ENCODE results near the gene SNPH. TPM values are rescaled to one million over a fixed set of nuclear protein-coding genes. Genes with fewer than 3 reads are reported as not detected.
"Not testable (repeated sequence)": the region's sequence is repeated elsewhere in the genome, so short reads cannot be mapped to it uniquely, and the experiment has no call there.

The SNPH gene
- total RNA-seq, 4 donors from 2014 or later: 0.25 to 2.8 (median 2.1) TPM

GRCh38 chr20:1242099-1242498, 24.0 kb upstream of the SNPH start:
- intact Hi-C loops (cut with DNase I; ENCODE audit: low total_unique reads): no loop called here
- DNase-seq (ENCODE audit: low spot score in 2 of 2): no peak
- H3K4me3 ChIP-seq (ENCODE audit: low read depth, poor library complexity, severe bottlenecking): no peak overlapping the region
- TF ChIP-seq CTCF (IDR thresholded peaks at IDR 0.05): no peak
- TF ChIP-seq POLR2A (IDR thresholded peaks at IDR 0.05): no peak
- WGBS, 2 donors: 80 to 90% methylated on average over 3 of the region's 3 CpGs

- WGBS, 2 donors: 68 to 77% methylated on average over 2 of the region's 2 CpGs
- TF ChIP-seq POLR2A (IDR thresholded peaks at IDR 0.05) (no peak), CTCF (IDR thresholded peaks at IDR 0.05) (no peak)
Observed at GRCh38 chr20:1242530-1242929, 23.6 kb upstream of the SNPH start.

GRCh38 chr20:1245578-1245977, 20.5 kb upstream of the SNPH start:
- H3K4me3 ChIP-seq (ENCODE audit: low read depth, poor library complexity, severe bottlenecking): no peak overlapping the region
- TF ChIP-seq CTCF (IDR thresholded peaks at IDR 0.05) (no peak), POLR2A (IDR thresholded peaks at IDR 0.05) (no peak)
- DNase-seq (ENCODE audit: low spot score in 2 of 2): no peak
- intact Hi-C loops (cut with DNase I; ENCODE audit: low total_unique reads): no loop called here
- 41 to 48% methylated on average over 2 of the region's 2 CpGs for WGBS, 2 donors

More at GRCh38 chr20:1242530-1242929, 23.6 kb upstream of the SNPH start:
- no peak for DNase-seq (ENCODE audit: low spot score in 2 of 2)
- no peak overlapping the region for H3K4me3 ChIP-seq (ENCODE audit: low read depth, poor library complexity, severe bottlenecking)
- intact Hi-C loops (cut with DNase I; ENCODE audit: low total_unique reads): no loop called here

- no peak overlapping the region for H3K4me3 ChIP-seq (ENCODE audit: low read depth, poor library complexity, severe bottlenecking)
- TF ChIP-seq POLR2A (IDR thresholded peaks at IDR 0.05) (no peak), CTCF (IDR thresholded peaks at IDR 0.05) (no peak)
- DNase-seq (ENCODE audit: low spot score in 2 of 2): no peak
- intact Hi-C loops (cut with DNase I; ENCODE audit: low total_unique reads): no loop called here
Observed at GRCh38 chr20:1247689-1248088, 18.4 kb upstream of the SNPH start.

- H3K4me3 ChIP-seq (ENCODE audit: low read depth, poor library complexity, severe bottlenecking); DNase-seq (ENCODE audit: low spot score in 2 of 2); intact Hi-C loops (cut with DNase I; ENCODE audit: low total_unique reads): not testable (repeated sequence)
- 94 to 96% methylated on average over 2 of the region's 2 CpGs for WGBS, 2 donors
Observed at GRCh38 chr20:1250282-1250681, 15.8 kb upstream of the SNPH start.

- intact Hi-C loops (cut with DNase I; ENCODE audit: low total_unique reads): no loop called here
- no peak overlapping the region for H3K4me3 ChIP-seq (ENCODE audit: low read depth, poor library complexity, severe bottlenecking)
- TF ChIP-seq CTCF (IDR thresholded peaks at IDR 0.05): no peak
- TF ChIP-seq POLR2A (IDR thresholded peaks at IDR 0.05): no peak
- DNase-seq (ENCODE audit: low spot score in 2 of 2): no peak
- 87 to 92% methylated on average over 3 of the region's 3 CpGs for WGBS, 2 donors
Observed at GRCh38 chr20:1252416-1252815, 13.7 kb upstream of the SNPH start.
